ENCODE results near the gene SLC10A2.

The SLC10A2 gene

DNA sequence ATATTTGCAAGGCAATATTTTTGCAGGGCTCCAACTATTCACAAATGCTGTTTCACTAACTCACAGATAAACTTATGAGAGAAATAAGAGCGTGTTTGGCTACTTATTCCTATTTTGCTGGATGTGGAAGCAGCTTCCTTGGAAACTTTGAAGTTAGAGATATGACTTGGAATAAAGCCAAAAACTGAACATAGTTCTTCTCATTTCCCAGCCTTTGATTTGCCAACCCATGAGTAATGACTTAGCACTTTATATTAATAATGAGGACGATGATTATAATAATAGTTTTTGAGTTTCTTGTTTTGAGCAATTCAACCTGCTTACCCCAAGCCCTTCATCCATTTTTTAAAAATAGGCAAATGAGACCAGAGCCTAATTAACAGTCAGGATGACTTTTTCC lies 47.7 kb downstream of the SLC10A2 start:
- no peak overlapping the region for H2BK12ac ChIP-seq (ENCODE audit: low read length)
- H3K79me1 ChIP-seq (ENCODE audit: low read depth, low read length), result no peaks in the 10 kb centered on the region
- no peak overlapping the region for H2AFZ ChIP-seq (ENCODE audit: low read length)
- H4K91ac ChIP-seq (ENCODE audit: low read depth, low read length, poor library complexity), result no peak overlapping the region
- no peaks in the 10 kb centered on the region for H3K27me3 ChIP-seq (ENCODE audit: control insufficient read depth in 3 of 3, insufficient read depth in 3 of 3, low read depth in 1 of 3, low read length in 3 of 3)
- no peaks in the 10 kb centered on the region for H3K9me3 ChIP-seq (replicated peaks in 1 of 2; ENCODE audit: control insufficient read depth in 2 of 2, insufficient read depth in 1 of 2, low read depth in 1 of 2, low read length in 2 of 2)
- H3K36me3 ChIP-seq (replicated peaks in 1 of 2; ENCODE audit: control insufficient read depth in 2 of 2, insufficient read depth in 2 of 2, low read length in 2 of 2), result no peaks in the 10 kb centered on the region
- H3K9ac ChIP-seq (ENCODE audit: low read depth, low read length, poor library complexity), result no peak overlapping the region
- no peak overlapping the region for H3K4ac ChIP-seq (ENCODE audit: low read length)
- H3K4me1 ChIP-seq (ENCODE audit: control insufficient read depth in 2 of 2, insufficient read depth in 1 of 2, low read depth in 1 of 2, low read length in 2 of 2), result no peaks in the 10 kb centered on the region
- no peak overlapping the region for H3K27ac ChIP-seq (replicated peaks; ENCODE audit: low read length)
- H2BK5ac ChIP-seq (ENCODE audit: low read length), result no peak overlapping the region
- no peak overlapping the region for H2BK15ac ChIP-seq (ENCODE audit: low read length)
- no peak overlapping the region for H3K18ac ChIP-seq (ENCODE audit: low read length)
- H3K4me2 ChIP-seq (ENCODE audit: insufficient read depth, low read length, poor library complexity, severe bottlenecking), result no peak overlapping the region
- H3K23ac ChIP-seq (ENCODE audit: low read depth, low read length, poor library complexity), result no peak overlapping the region
- DNase-seq (ENCODE audit: low spot score), result no peak
- H2BK120ac ChIP-seq (ENCODE audit: low read depth, low read length), result no peak overlapping the region
- H4K8ac ChIP-seq (ENCODE audit: low read depth, low read length), result no peak overlapping the region
- H3K14ac ChIP-seq (ENCODE audit: low read length), result no peak overlapping the region
- no peak overlapping the region for H2AK5ac ChIP-seq (ENCODE audit: low read depth, low read length)
- WGBS, 2 donors (ENCODE audit: extremely low coverage in 2 of 2, insufficient read length in 2 of 2, insufficient replicate concordance in 1 of 2), result no CpG with 5 or more reads among the region's 2 CpGs
- no peak overlapping the region for H3K4me3 ChIP-seq (ENCODE audit: low read length in 2 of 2)

DNA sequence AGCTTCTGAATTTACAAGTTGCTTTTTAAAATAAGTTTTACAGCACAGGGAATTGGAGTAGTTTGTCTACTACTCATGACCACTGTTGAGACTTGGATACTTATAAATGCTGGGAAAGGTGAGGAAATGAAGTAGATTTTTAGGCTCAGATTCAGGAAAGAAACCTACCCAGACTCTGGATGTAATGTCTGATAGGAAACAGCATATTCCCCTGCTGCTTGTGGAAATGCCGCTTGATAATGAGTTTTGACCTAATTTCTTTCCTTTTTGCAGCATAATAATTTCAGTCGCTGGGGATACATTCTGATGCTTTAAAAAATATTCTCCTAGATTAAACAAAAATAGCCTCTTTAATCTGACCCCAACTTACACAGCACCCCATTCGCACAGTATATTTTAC lies 53.6 kb downstream of the SLC10A2 start:
- no peak overlapping the region for H4K91ac ChIP-seq (ENCODE audit: low read depth, low read length, poor library complexity)
- H3K36me3 ChIP-seq (replicated peaks in 1 of 2; ENCODE audit: control insufficient read depth in 2 of 2, insufficient read depth in 2 of 2, low read length in 2 of 2), result no peaks in the 10 kb centered on the region
- H2BK12ac ChIP-seq (ENCODE audit: low read length), result no peak overlapping the region
- no peak overlapping the region for H3K18ac ChIP-seq (ENCODE audit: low read length)
- H3K4ac ChIP-seq (ENCODE audit: low read length), result no peak overlapping the region
- no peak overlapping the region for H2AK5ac ChIP-seq (ENCODE audit: low read depth, low read length)
- H3K9ac ChIP-seq (ENCODE audit: low read depth, low read length, poor library complexity), result no peak overlapping the region
- H3K27me3 ChIP-seq (ENCODE audit: control insufficient read depth in 3 of 3, insufficient read depth in 3 of 3, low read depth in 1 of 3, low read length in 3 of 3), result no peaks in the 10 kb centered on the region
- no peak overlapping the region for H3K23ac ChIP-seq (ENCODE audit: low read depth, low read length, poor library complexity)
- no peak for DNase-seq (ENCODE audit: low spot score)
- H3K79me1 ChIP-seq (ENCODE audit: low read depth, low read length), result no peaks in the 10 kb centered on the region
- no peak overlapping the region for H3K27ac ChIP-seq (replicated peaks; ENCODE audit: low read length)
- H3K9me3 ChIP-seq (replicated peaks in 1 of 2; ENCODE audit: control insufficient read depth in 2 of 2, insufficient read depth in 1 of 2, low read depth in 1 of 2, low read length in 2 of 2), result no peaks in the 10 kb centered on the region
- H3K4me3 ChIP-seq (ENCODE audit: low read length in 2 of 2), result no peak overlapping the region
- H4K8ac ChIP-seq (ENCODE audit: low read depth, low read length), result no peak overlapping the region
- no CpG with 5 or more reads among the region's 3 CpGs for WGBS, 2 donors (ENCODE audit: extremely low coverage in 2 of 2, insufficient read length in 2 of 2, insufficient replicate concordance in 1 of 2)
- H3K4me2 ChIP-seq (ENCODE audit: insufficient read depth, low read length, poor library complexity, severe bottlenecking), result no peak overlapping the region
- H2BK15ac ChIP-seq (ENCODE audit: low read length), result no peak overlapping the region
- H2BK5ac ChIP-seq (ENCODE audit: low read length), result no peak overlapping the region
- H3K14ac ChIP-seq (ENCODE audit: low read length), result no peak overlapping the region
- no peak overlapping the region for H2AFZ ChIP-seq (ENCODE audit: low read length)
- H2BK120ac ChIP-seq (ENCODE audit: low read depth, low read length), result no peak overlapping the region
- no peaks in the 10 kb centered on the region for H3K4me1 ChIP-seq (ENCODE audit: control insufficient read depth in 2 of 2, insufficient read depth in 1 of 2, low read depth in 1 of 2, low read length in 2 of 2)

DNA sequence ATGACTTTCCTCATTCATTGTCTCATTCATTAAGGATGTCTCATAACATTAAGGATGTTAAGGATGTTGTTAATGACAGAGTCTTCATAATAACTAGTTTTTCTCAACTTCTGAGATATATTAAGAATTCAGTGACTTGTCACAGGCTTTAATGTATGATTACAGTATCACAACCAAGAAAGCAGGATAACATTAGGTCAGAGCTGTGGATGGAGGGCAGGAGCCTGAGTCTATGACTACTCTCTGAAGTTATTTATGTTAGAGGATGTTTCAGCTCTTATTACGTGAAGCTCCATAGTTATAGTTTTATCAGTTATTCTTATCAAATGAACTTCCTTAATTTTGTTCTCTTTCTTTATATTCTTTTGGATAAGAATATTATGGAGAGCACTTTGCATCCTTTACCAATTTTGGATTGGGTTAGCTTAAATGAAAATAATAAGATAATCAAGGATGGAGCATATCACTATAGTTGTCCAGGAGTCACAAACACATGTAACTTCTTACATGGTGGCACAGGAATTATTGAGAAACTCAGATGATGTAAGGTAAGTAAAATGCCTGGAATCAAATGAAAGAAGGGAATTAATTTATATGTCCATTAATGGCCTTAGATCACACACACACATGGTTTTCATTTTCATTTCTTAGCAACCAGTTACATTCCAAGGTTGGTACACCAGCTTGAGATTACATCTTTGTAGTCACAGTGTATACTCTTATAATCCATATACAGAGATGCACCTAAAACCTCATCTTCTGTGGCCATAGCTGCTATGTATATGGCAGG lies 57.0 kb downstream of the SLC10A2 start:
- Histone ChIP-seq H2BK15ac (ENCODE audit: low read length) (no peak overlapping the region), H3K27me3 (ENCODE audit: control insufficient read depth in 3 of 3, insufficient read depth in 3 of 3, low read depth in 1 of 3, low read length in 3 of 3) (no peaks in the 10 kb centered on the region), H2BK5ac (ENCODE audit: low read length) (no peak overlapping the region), H2AFZ (ENCODE audit: low read length) (no peak overlapping the region), H3K36me3 (replicated peaks in 1 of 2; ENCODE audit: control insufficient read depth in 2 of 2, insufficient read depth in 2 of 2, low read length in 2 of 2) (no peaks in the 10 kb centered on the region), H3K79me1 (ENCODE audit: low read depth, low read length) (no peaks in the 10 kb centered on the region), H2BK120ac (ENCODE audit: low read depth, low read length) (no peak overlapping the region), H3K4ac (ENCODE audit: low read length) (no peak overlapping the region), H3K9ac (ENCODE audit: low read depth, low read length, poor library complexity) (no peak overlapping the region), H4K91ac (ENCODE audit: low read depth, low read length, poor library complexity) (no peak overlapping the region), H3K23ac (ENCODE audit: low read depth, low read length, poor library complexity) (no peak overlapping the region), H4K8ac (ENCODE audit: low read depth, low read length) (no peak overlapping the region), H3K4me1 (ENCODE audit: control insufficient read depth in 2 of 2, insufficient read depth in 1 of 2, low read depth in 1 of 2, low read length in 2 of 2) (no peaks in the 10 kb centered on the region), H3K4me3 (ENCODE audit: low read length in 2 of 2) (no peak overlapping the region), H3K9me3 (replicated peaks in 1 of 2; ENCODE audit: control insufficient read depth in 2 of 2, insufficient read depth in 1 of 2, low read depth in 1 of 2, low read length in 2 of 2) (no peaks in the 10 kb centered on the region), H2BK12ac (ENCODE audit: low read length) (no peak overlapping the region), H3K4me2 (ENCODE audit: insufficient read depth, low read length, poor library complexity, severe bottlenecking) (no peak overlapping the region), H3K18ac (ENCODE audit: low read length) (no peak overlapping the region), H3K27ac (replicated peaks; ENCODE audit: low read length) (no peak overlapping the region), H2AK5ac (ENCODE audit: low read depth, low read length) (no peak overlapping the region), H3K14ac (ENCODE audit: low read length) (no peak overlapping the region)
- no peak for DNase-seq (ENCODE audit: low spot score)
- no CpG with 5 or more reads among the region's 1 CpG for WGBS, 2 donors (ENCODE audit: extremely low coverage in 2 of 2, insufficient read length in 2 of 2, insufficient replicate concordance in 1 of 2)

DNA sequence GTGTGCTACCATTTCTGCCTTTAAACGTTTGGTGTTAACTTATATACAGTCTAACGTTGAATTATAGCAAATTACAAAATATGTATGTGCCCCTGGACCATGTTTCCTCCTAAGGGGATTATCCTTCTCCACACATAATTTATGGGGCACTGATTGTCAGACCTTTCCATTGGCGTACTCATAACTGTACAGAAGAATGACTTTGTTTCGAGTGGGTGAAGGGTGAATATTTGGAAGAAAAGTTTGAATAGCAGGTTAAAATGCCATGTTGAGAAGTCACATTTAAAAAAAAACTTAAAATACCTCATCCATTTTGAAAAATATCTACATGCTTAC lies 58.8 kb downstream of the SLC10A2 start:
- Histone ChIP-seq H3K36me3 (replicated peaks in 1 of 2; ENCODE audit: control insufficient read depth in 2 of 2, insufficient read depth in 2 of 2, low read length in 2 of 2) (no peaks in the 10 kb centered on the region), H3K4me2 (ENCODE audit: insufficient read depth, low read length, poor library complexity, severe bottlenecking) (no peak overlapping the region), H2BK5ac (ENCODE audit: low read length) (no peak overlapping the region), H4K8ac (ENCODE audit: low read depth, low read length) (no peak overlapping the region), H3K23ac (ENCODE audit: low read depth, low read length, poor library complexity) (no peak overlapping the region), H3K4me3 (ENCODE audit: low read length in 2 of 2) (no peak overlapping the region), H3K4me1 (ENCODE audit: control insufficient read depth in 2 of 2, insufficient read depth in 1 of 2, low read depth in 1 of 2, low read length in 2 of 2) (no peaks in the 10 kb centered on the region), H3K27ac (replicated peaks; ENCODE audit: low read length) (no peak overlapping the region), H3K14ac (ENCODE audit: low read length) (no peak overlapping the region), H3K79me1 (ENCODE audit: low read depth, low read length) (no peaks in the 10 kb centered on the region), H4K91ac (ENCODE audit: low read depth, low read length, poor library complexity) (no peak overlapping the region), H3K18ac (ENCODE audit: low read length) (no peak overlapping the region), H3K9ac (ENCODE audit: low read depth, low read length, poor library complexity) (no peak overlapping the region), H2BK12ac (ENCODE audit: low read length) (no peak overlapping the region), H3K9me3 (replicated peaks in 1 of 2; ENCODE audit: control insufficient read depth in 2 of 2, insufficient read depth in 1 of 2, low read depth in 1 of 2, low read length in 2 of 2) (no peaks in the 10 kb centered on the region), H2BK15ac (ENCODE audit: low read length) (no peak overlapping the region), H3K4ac (ENCODE audit: low read length) (no peak overlapping the region), H2BK120ac (ENCODE audit: low read depth, low read length) (no peak overlapping the region), H2AK5ac (ENCODE audit: low read depth, low read length) (no peak overlapping the region), H3K27me3 (ENCODE audit: control insufficient read depth in 3 of 3, insufficient read depth in 3 of 3, low read depth in 1 of 3, low read length in 3 of 3) (no peaks in the 10 kb centered on the region), H2AFZ (ENCODE audit: low read length) (no peak overlapping the region)
- DNase-seq (ENCODE audit: low spot score), result no peak
- WGBS, 2 donors (ENCODE audit: extremely low coverage in 2 of 2, insufficient read length in 2 of 2, insufficient replicate concordance in 1 of 2), result no CpG with 5 or more reads among the region's 4 CpGs
